Body of pancreas (tissue), 4 donors: Measurements from ENCODE around the gene MAML3.

Source experiments
- POLR2A ChIP-seq, 3 donors: fragments of 450-650 bp; IDR thresholded peaks; one replicate each; pipeline ENCODE4 v1.6.1; 2016; ENCODE audit warnings: antibody characterized with exemption in 3 of 3, mild to moderate bottlenecking in 2 of 3
- TF ChIP-seq, protein P1 (sequence below), 7 experiments: fragments of 450-650 bp in 4 of 7; fragments of 200-600 bp in 3 of 7; sonication (generic) in 3 of 7; IDR thresholded peaks; one replicate each; pipeline ENCODE4 v1.5.1; 2016 to 2019; ENCODE audit warnings: antibody characterized with exemption in 7 of 7

DNA sequence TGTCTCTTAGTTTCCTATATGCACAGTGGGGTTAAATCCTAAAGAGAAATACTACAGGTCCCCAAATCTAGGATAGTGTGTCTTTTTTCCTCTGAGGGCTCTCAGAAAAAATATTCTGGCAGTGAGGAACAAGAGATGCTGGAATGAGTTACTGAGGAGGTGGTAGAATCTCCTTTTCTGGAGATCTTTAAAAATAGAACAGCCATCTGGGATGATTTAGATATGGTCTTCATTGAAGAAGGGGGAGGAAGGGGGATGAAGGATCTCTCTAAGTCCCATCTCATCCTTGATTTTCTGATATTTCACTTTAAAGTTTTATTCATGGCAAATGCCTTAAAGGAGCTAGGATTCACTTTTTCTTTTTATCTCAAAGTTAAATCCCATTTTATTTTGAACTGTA, 235.0 kb downstream of the MAML3 start:
- TF ChIP-seq, protein P1, sequence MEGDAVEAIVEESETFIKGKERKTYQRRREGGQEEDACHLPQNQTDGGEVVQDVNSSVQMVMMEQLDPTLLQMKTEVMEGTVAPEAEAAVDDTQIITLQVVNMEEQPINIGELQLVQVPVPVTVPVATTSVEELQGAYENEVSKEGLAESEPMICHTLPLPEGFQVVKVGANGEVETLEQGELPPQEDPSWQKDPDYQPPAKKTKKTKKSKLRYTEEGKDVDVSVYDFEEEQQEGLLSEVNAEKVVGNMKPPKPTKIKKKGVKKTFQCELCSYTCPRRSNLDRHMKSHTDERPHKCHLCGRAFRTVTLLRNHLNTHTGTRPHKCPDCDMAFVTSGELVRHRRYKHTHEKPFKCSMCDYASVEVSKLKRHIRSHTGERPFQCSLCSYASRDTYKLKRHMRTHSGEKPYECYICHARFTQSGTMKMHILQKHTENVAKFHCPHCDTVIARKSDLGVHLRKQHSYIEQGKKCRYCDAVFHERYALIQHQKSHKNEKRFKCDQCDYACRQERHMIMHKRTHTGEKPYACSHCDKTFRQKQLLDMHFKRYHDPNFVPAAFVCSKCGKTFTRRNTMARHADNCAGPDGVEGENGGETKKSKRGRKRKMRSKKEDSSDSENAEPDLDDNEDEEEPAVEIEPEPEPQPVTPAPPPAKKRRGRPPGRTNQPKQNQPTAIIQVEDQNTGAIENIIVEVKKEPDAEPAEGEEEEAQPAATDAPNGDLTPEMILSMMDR (IDR thresholded peaks at IDR 0.05) = no peak
- TF ChIP-seq POLR2A (IDR thresholded peaks at IDR 0.05) = no peak
